ENCODE data around the gene COPZ1.
A peak's percentile ranks its signal among the peaks of the same experiment; 100 is the strongest.
"Not testable (repeated sequence)": the region's sequence is repeated elsewhere in the genome, so short reads cannot be mapped to it uniquely, and the experiment has no call there.

COPZ1 gene, protein sequence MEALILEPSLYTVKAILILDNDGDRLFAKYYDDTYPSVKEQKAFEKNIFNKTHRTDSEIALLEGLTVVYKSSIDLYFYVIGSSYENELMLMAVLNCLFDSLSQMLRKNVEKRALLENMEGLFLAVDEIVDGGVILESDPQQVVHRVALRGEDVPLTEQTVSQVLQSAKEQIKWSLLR

DNA sequence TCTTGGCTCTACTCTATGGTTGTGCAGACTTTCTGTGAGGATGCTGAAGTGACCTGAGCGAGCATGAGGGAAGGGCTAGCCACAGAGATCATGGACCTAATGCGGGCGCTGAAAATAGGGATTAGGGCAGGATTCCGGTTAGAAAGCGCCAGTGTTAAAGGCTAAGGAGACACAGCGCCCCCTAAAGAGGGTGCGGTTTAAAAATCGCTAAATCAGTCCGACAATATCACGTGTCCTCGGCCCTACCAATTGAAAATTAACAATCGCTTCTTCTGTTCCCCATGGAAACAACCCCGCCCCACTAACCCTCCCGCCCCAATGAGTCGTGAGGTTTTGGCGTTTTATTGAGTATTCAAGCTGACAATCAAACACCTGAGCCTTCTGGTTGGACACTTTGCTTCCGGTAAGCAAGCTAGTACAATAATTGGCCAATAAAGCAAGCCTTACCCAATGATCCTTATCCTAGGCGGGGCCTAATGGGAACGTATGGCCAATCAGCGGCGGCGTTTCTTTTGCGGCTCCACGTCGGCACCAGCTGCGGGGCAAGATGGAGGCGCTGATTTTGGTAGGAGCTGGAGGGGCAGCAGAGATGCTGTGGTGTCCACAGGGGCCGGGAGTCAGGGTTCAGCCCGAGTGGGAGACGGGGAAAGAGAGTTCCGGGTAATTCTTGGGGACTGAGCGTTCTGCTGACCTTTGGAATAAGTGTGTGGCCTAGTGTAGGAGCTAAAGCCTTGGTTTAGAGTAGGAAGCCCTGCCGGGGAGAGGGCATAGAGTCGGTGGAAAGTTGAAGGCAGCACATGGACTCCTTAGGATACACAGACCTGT is at the start of gene COPZ1:
COPZ1 (plus strand) TSS at position 515 of the 825 bp plus-strand sequence; CDS start at position 548, 33 bp downstream.
- DNase-seq, result peak; percentile 98

- DNase-seq, result no peak
These were observed 48.6 kb upstream of the COPZ1 start for GRCh38 chr12:54276368-54276767.

- DNase-seq, result no peak
These were observed 47.1 kb upstream of the COPZ1 start for GRCh38 chr12:54277823-54278276.

GRCh38 chr12:54279227-54279631 is 45.7 kb upstream of the COPZ1 start:
- DNase-seq, result no peak

DNA sequence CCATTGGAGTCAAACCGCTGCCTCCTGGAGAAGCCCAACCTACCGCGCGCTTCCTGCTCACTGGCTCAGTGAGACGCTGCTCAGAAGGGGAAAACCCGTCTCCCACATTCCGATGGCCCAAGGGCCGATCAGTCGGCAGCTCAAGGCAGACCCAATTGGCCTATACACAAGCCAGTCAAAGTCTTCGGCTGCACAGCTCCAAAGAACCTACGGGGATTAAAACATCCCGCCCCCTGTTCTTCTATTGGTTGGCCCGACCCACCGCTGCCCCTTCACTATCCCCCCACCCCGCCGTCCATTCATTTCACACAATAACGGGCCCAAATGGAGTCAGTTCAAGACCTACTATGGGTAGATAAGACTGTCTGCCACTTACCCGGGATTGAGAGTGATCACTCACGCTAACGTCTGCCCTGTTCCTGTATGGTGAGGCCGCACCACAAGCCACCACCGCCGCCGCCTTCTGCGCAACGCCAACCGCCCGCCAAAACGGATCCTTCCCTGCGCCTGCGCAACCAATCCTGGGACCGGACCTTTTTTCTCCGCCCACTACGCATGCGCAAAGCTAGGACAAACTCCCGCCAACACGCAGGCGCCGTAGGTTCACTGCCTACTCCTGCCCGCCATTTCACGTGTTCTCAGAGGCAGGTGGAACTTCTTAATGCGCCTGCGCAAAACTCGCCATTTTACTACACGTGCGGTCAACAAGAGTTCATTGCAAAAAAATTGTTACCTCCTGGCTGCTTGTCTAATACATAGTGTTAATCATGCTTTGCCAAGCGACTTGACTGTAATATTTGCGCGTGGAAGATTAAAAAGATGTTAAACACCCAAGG is 45.1 kb upstream of the COPZ1 start, which contains the start of gene CBX5:
CBX5 (minus strand) TSS at position 491 of the 836 bp plus-strand sequence. CDS start 22,472 bp downstream, outside the sequence.
- DNase-seq, result peak; percentile 98 to 99

GRCh38 chr12:54280468-54281260 is 44.3 kb upstream of the COPZ1 start, which contains the start of gene HNRNPA1:
Gene HNRNPA1, plus strand, starts transcription at chr12:54280726. Its CDS starts 82 bp downstream, at chr12:54280808.
- DNase-seq, result peak; percentile 97 to 98

- not testable (repeated sequence) for DNase-seq
These were observed 43.7 kb upstream of the COPZ1 start for GRCh38 chr12:54281261-54281638.

DNA sequence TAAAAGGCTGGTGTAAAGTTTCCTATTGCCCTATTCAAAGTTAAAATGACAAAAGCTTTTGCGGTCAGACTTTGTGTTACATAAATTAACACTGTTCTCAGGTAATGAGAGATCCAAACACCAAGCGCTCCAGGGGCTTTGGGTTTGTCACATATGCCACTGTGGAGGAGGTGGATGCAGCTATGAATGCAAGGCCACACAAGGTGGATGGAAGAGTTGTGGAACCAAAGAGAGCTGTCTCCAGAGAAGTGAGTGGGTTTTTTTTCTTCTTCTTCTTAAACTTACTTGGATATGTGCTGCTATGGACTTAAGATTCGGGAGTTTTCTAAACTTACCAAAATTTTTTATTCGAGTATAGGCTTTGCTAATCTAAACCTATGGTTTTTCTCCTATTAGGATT is 43.2 kb upstream of the COPZ1 start:
- not testable (repeated sequence) for DNase-seq

DNA sequence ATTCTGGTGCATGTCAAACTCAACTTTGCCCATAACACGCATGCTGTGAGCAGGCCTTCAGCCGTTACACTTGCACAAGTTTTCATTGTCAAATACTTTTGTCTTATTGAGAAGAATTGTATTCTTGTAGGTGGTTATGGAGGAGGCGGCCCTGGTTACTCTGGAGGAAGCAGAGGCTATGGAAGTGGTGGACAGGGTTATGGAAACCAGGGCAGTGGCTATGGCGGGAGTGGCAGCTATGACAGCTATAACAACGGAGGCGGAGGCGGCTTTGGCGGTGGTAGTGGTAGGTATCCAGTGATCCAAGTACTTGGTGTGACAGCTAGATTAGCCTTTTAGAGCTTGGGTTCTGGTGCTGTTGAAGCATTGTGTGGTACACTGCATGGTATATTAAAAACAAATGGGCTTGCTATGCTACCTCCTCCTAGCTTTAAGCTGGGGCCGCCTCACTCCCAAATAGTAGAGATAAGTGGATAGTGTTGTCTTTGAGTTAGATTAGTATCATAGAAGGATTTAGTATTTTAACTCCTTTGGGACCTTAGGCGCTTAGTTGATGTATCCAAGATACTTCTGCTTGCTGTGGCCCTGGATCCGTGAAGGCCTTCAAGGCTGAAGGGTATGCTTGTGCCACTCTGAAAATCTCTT is 41.9 kb upstream of the COPZ1 start:
- DNase-seq, result no peak

DNA sequence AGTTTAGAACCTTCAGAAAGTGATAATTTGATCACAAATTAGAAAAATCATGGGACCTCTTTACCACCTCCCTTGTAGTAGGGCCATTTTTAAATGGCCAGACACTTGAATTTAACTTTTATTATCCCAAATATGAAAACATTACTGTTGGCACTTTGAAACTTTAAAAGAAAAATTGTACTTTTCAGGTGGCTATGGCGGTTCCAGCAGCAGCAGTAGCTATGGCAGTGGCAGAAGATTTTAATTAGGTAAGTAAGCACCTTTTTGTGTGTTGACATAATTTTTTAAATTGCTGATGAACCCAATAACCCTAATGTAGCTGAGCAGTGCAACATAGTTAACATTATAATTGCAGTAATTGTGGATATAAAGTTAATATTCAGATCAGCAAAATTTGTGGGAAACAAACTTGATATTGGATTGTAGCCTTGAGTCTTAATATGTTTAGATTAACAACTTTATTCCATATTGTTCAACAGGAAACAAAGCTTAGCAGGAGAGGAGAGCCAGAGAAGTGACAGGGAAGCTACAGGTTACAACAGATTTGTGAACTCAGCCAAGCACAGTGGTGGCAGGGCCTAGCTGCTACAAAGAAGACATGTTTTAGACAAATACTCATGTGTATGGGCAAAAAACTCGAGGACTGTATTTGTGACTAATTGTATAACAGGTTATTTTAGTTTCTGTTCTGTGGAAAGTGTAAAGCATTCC is 40.7 kb upstream of the COPZ1 start:
- DNase-seq, result not testable (repeated sequence)

GRCh38 chr12:54285150-54286041 is 39.5 kb upstream of the COPZ1 start:
- DNase-seq, result no peak

DNA sequence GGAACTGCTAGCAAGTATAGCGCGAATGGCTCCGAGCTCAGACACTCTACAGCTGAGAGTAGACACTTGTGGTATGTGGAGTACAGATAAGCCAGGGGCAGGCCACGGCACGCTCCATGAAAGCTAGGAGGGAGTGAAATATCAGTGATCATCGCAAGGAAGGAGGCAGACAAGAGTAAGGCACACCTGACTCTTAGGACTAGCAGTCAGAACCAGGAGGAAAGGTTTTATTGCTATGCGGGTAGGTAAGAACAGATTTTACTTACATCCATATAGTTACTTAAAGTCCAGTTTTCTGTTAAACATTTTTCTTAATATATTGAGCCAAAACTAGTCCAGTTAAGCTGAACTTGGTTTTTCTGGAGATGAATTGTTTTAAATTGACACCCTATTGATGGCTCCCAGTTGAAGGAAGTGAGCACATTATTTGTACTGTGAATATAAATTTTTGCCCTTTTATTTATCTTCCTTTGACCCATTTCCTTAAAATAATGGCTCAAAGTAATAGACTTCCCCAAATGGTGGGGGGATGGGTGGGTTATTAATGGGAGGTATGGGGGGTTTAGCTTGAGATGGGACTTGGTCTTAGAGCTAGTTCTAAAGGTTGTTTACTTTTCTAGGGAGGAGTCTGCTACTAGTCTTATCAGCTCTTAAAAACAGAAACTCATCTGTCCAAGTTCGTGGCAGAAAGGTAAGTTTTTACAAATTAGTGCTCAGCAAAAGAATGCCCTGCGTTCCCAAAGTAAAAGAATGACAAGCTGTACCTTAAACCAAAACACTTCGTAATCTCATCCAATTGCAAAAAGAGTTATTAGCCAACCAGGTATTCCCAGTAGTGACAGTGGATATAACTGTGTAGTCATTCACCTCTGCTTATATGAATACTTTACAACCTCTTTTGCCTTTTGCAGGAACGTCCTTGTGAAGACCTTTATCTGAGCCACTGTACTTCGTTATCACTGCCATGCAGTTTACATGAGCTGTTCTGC is 38.6 kb upstream of the COPZ1 start:
- no peak for DNase-seq

GRCh38 chr12:54287261-54288157 is 37.4 kb upstream of the COPZ1 start:
- DNase-seq, result no peak

- no peak for DNase-seq
These were observed 32.6 kb upstream of the COPZ1 start for GRCh38 chr12:54292083-54292930.

- DNase-seq, result no peak
These were observed 32.0 kb upstream of the COPZ1 start for GRCh38 chr12:54292931-54293241.

GRCh38 chr12:54294152-54294952 is 30.6 kb upstream of the COPZ1 start:
- peak in 1 of 2 experiments; percentile 12 for DNase-seq
